Mononuclear cell (primary cell): Measurements from ENCODE around the gene PRM1. TPM values are rescaled to one million over a fixed set of nuclear protein-coding genes. Genes with fewer than 3 reads are reported as not detected.

Experiments used
- H3K27me3 ChIP-seq: 2 replicates; pipeline ENCODE4 v1.6.0; 2011; ENCODE audit warnings: low read length, control low read depth; ENCODE audit not compliant: insufficient read depth
- H3K4me1 ChIP-seq: 2 replicates; pipeline ENCODE4 v1.5.1; 2011; ENCODE audit warnings: mild to moderate bottlenecking, low read length, control low read depth; ENCODE audit not compliant: insufficient read depth
- H3K4me3 ChIP-seq: 2 replicates; pipeline ENCODE4 v1.5.1; 2011; ENCODE audit warnings: mild to moderate bottlenecking, low read length, moderate library complexity
- H3K9me3 ChIP-seq: 2 replicates; pipeline ENCODE4 v1.5.1; 2011; ENCODE audit warnings: low read depth, mild to moderate bottlenecking, control low read depth, low read length
- total RNA-seq: library from RNA; depleted of rRNA; stranded (reverse); fragments of >200 nt; gene quantifications from one replicate; pipeline ENCODE4 v1.2.3, GENCODE V29; 2012

The PRM1 gene
- total RNA-seq, 1 donor, result not detected

GRCh38 chr16:11233727-11234376, 47.3 kb downstream of the PRM1 start:
- Histone ChIP-seq H3K4me3 (no peak overlapping the region), H3K4me1 (peaks cover 53% of the 10 kb centered on the region), H3K27me3 (no peaks in the 10 kb centered on the region), H3K9me3 (no peaks in the 10 kb centered on the region)

DNA sequence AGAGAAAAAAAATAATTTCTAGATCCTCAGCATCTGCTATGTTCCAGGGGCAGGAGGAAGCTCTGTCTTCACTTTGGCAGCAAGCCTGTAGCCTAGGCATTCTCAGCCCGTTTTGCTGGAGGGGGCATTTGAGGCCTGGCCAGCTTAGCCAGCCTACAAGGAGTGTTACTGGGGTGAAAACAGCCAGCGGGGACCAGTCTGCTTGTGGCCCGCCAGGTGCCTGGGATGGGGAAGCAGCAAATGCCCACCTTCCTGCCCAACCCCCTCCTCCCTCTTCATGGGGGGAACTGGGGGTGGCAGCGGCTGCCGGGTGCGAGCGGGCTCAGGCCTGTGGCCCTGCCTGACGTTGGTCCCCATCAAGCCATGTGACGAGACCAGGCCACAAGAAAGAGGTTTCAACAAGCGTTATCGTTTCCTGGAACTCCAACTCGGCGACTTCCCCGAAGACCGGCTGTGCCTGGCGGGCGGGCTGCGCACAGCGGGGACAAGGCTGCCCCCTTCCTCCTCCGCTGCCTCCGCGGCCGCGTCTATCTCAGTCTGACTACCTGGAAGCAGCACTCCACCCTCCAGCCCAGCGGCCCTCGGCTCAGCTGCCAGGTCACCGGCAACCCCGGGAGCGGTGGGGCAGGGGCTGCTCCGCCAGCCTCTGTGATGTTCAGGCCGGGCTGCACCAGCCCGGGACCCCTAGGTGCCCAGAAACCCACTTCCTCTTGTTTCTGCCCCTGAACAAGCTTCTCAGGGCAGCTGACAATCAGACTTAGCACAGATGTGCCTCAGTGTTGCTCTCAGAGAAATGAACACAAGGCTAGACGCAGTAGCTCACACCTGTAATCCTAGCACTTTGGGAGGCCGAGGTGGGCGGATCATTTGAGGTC, 48.0 kb downstream of the PRM1 start:
- Histone ChIP-seq H3K9me3 (no peaks in the 10 kb centered on the region), H3K4me1 (peaks cover 53% of the 10 kb centered on the region), H3K4me3 (no peak overlapping the region), H3K27me3 (no peaks in the 10 kb centered on the region)

- Histone ChIP-seq H3K27me3 (no peaks in the 10 kb centered on the region), H3K9me3 (no peaks in the 10 kb centered on the region), H3K4me3 (no peak overlapping the region), H3K4me1 (peaks cover 53% of the 10 kb centered on the region)
Measured at GRCh38 chr16:11232302-11232851, 48.8 kb downstream of the PRM1 start.

DNA sequence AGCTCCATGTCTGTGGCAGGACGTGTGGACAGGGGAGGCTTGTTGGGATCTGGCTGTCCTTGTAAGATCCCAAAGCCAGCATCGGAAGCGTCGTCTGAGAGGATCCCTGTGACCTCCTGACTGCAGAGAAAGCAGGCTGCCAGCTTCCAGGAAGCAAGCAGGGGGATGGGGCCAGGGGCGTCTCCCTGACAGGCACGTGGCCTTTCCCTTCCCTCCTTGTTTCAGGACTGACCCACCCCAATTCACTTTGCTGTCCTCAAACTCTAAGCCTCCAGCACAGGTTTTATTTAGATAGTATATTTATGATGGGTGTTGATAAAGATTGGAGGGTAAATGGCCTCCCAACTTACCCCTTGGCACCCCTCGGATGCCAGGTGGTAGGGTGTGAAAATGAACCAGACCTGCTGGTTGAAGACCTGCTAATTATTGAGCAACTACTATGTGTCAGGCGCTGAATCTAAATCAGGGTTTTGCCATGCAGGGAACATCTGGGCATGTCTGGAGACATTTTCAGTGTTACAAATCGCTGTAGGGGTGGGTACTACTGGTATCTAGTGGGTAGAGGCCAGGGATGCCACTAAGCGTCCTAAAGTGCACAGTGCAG, 49.7 kb downstream of the PRM1 start:
- Histone ChIP-seq H3K4me3 (no peak overlapping the region), H3K4me1 (peaks cover 47% of the 10 kb centered on the region), H3K9me3 (no peaks in the 10 kb centered on the region), H3K27me3 (no peaks in the 10 kb centered on the region)

Other genes starting within 250 kb of the PRM1 start
- gene SOCS1, start 25.1 kb downstream of the PRM1 start, total RNA-seq, result 41.2 TPM
- not detected for gene TNP2, start 12.0 kb downstream of the PRM1 start, total RNA-seq
- gene PRM3, start 7.7 kb downstream of the PRM1 start, total RNA-seq, result not detected
- not detected for gene PRM2, start 4.8 kb downstream of the PRM1 start, total RNA-seq
- 1.2 TPM for gene RMI2, start 64.1 kb upstream of the PRM1 start, total RNA-seq